Measurements from ENCODE around the gene SENP5.

DNA sequence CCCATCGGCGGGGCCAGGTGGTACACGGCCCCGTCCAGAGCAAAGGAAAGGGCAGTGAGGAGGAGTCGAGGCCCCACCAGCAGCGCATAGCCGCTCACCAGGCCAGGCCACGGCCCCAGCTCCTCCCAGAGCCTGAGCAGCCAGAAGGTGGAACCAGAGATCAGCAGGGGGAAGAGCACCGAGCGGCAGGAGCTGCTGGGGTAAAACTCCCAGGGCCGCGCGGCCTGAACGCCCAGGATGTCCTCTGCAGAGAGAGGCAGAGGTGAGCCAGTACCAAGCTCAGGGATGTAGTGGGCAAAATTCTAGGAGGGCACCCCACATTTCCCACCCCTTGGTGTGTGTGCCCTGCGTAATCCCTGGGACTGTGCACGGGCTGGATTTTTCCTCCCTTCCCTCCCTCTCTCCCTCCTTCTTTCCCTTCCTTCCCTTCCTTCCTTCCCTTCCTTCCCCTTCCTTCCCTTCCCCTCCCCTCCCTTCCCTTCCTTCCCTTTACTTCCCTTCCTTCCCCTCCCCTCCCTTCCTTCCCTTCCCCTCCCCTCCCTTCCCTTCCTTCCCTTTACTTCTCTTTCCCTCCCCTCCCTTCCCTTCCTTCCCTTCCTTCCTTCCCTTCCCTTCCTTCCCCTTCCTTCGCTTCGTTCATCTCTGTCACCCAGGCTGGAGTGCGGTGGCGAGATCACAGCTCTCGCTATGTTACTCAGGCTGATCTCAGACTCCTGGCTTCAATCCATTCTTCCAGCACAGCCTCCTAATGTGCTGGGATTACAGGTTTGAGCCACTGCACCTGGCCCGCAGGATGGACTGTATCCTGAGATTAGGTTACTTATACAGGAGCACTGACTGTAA is 80.9 kb downstream of the SENP5 start:
- TF ChIP-seq, protein P1, sequence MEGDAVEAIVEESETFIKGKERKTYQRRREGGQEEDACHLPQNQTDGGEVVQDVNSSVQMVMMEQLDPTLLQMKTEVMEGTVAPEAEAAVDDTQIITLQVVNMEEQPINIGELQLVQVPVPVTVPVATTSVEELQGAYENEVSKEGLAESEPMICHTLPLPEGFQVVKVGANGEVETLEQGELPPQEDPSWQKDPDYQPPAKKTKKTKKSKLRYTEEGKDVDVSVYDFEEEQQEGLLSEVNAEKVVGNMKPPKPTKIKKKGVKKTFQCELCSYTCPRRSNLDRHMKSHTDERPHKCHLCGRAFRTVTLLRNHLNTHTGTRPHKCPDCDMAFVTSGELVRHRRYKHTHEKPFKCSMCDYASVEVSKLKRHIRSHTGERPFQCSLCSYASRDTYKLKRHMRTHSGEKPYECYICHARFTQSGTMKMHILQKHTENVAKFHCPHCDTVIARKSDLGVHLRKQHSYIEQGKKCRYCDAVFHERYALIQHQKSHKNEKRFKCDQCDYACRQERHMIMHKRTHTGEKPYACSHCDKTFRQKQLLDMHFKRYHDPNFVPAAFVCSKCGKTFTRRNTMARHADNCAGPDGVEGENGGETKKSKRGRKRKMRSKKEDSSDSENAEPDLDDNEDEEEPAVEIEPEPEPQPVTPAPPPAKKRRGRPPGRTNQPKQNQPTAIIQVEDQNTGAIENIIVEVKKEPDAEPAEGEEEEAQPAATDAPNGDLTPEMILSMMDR (IDR thresholded peaks at IDR 0.05; ENCODE audit: low read length), result no peak
- no peak for TF ChIP-seq EZH2 (optimal IDR thresholded peaks at IDR 0.05; ENCODE audit: low read depth, low read length)
- no peak for TF ChIP-seq EZH2phosphoT487 (IDR thresholded peaks at IDR 0.05; ENCODE audit: low read length)

Measured in MM.1S (cell line).